GM19043 (cell line): ENCODE data around the gene MAP3K13.
"Not testable (repeated sequence)": the region's sequence is repeated elsewhere in the genome, so short reads cannot be mapped to it uniquely, and the experiment has no call there.

ENCODE experiments used
- ATAC-seq: cut with Tn5 transposase; IDR thresholded peaks from one replicate; pipeline ENCODE4 v1.9.1; 2021; ENCODE audit warnings: low read depth; ENCODE audit not compliant: unreplicated experiment

Gene MAP3K13

DNA sequence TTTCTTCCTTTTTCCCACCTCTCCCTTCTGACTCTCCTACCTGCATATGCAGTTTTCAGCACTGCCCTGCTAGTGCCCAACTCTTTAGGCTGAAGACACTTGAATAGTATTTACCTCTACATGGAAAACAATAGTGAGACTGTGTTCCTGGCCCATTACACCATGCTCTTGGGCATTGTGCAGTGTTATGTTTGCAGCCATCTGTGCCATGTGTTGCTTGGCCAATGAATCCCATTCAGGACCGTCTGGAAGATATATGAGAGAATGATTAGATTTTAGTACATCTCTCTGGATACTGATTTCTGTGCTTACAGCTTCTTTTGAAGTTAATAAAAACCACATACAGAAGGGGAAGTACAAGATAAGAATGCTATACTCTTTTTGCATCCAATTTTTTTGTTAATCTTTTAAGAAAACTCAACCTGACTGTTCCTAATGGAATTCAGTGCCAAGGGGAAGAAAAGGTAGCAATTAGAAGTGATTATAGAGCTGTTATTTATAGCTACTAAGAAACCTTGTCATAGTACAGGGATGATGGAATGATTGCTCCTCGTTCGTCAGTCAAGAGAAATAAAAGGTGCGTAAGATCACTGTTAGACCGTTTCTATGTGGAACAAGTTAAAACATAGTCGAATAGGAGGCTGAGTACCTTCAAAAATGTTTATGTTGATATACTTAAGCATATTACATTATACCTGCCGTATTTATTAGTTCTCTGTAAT, 77.0 kb downstream of the MAP3K13 start:
- ATAC-seq: no peak

DNA sequence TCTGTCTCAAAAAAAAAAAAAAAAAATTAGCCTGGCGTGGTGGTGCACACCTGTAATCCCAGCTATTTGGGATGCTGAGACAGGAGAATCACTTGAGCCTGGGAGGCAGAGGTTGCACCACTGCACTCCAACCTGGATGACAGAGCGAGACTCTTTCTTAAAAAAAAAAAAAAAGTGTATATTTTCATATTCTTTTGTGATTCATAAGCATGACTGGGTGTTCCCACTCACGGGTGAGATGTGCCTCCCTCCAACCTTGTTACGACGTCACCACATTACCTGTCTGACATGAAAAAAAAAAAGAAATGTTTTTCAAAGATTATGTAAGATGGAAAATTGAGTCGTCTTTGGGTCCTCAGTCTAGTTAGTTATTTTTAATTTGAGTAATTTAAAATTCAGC, 79.1 kb downstream of the MAP3K13 start:
- ATAC-seq: no peak

DNA sequence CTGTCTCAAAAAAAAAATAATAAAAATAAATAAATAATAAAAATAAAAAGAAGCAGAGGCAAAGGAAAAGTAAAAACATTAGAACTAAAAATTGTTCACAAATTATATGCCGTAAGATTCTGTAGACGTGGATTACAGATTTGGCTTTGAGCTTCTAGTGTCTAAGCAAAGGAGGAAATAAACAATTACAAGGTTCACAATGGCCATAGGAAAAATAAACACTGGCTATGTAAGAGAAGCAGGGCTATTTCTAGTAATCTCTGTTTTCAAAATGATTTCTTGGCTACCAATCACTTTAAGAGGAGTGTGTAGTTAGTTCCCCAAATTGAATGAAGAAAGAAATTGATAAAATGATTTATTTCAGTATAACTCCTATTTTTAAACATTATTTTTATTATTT, 81.4 kb downstream of the MAP3K13 start:
- ATAC-seq: no peak

DNA sequence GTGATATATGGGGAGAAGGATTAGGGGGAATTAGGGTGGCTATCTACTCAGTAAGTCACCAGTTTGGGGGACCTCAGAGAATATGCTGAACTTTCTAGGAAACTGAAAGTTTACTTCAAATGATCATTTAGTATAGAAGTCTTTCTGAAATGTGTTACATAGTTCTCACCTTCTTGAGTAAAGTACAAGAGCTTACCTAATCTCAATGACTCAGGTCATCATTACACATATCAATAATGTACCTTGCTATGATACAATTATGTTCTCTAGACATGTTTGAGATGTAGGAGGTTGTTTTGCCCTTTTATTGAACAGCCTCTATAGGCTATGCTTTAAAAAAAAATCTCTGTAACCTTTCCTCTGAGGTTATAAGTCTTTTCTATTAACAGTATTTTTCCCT, 85.2 kb downstream of the MAP3K13 start:
- no peak for ATAC-seq

DNA sequence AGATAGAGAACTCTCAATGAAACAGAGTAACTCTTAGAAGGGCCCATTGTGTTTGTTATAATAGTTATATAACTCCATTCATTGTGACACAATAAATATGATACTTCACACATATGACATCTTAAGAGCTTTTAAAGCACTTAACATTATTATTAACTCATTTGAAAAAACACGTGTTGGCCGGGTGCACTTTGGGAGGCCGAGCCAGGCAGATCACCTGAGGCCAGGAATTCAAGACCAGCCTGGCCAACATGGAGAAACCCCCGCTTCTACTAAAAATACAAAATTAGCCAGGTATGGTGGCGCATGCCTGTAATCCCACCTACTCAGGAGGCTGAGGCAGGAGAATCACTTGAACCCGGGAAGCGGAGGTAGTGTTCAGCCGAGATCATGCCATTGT, 88.5 kb downstream of the MAP3K13 start:
- not testable (repeated sequence) for ATAC-seq

DNA sequence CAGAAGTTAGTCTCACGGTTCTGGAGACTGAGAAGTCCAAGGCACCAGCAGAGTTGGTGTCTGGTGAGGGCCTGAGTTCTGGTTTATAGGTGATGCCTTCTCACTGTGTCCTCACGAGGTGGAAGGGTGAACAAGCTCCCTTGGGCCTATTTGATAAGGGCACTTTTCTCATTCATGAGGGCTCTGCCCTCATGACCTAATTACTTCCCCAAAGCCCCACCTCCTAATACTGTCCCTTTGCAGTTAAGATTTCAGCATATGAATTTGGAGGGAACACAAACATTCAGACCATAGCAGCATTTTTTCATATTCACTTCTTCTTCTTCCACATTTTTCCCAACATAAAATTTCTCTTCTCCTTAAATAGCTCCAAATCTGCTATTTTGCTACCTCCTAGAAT, 94.4 kb downstream of the MAP3K13 start:
- no peak for ATAC-seq

DNA sequence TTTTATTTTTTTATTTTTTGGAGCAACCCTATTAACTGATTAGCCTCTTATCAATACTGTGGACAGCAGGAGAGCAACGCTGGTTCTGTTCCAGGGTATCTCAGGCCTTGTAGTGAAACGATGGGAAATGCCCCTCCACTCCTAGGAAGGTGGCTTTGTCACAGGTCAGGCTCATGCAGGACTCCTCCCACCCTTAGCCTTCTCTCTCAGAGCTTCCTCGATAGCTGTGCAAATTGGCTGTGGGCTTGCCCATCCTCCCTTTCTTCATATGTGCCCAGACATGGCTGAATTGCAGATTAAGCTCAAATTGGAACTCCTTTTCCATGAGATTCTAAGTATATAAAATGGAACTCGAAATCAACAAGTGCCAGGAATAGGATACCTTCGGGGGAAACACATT, 97.4 kb downstream of the MAP3K13 start:
- no peak for ATAC-seq

DNA sequence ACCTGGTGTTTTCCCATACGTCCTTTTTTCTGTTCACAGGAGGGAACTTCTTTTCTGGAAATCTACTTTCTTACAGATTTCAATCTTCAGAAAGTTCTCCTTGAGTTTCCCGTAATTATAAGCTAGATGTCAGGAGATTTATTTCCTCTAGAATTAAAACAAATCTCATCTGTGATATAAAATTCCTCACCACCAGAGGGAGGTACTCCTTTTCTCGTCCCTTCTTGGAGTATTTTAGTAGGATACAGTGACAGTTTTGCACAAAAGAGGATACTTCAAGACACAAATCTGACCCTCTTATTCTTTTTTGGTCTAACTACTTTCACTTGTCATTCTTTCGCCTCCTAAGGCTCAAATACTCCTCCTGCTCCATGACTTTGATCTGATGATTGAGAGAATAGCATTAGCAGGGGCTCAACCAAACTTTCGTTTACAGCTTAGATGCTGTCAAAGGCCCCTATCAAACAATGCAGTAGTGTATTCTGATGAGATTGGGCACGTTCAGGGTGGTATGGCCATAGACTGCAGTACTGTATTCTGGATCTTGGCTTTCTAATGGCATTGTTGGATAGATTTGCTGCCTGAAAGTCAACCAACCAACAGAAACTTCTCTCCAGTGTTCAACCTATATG, 97.9 kb downstream of the MAP3K13 start:
- ATAC-seq: no peak

DNA sequence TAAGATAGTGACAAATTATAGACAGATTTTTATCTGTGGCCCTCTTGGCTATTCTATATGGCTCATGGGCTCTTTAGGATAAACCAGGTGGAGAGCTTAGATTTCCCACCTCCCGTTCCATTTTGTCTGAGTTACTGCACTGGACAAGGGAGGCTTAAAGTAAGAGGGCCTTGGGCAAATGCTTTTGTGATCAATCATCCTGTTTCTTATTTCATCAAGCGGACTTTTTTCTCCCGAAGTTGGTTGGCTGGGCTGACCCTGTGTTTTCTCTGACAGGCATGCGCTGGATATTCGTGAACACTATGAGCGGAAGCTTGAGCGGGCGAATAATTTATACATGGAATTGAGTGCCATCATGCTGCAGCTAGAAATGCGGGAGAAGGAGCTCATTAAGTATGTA, 102.5 kb downstream of the MAP3K13 start:
- no peak for ATAC-seq

DNA sequence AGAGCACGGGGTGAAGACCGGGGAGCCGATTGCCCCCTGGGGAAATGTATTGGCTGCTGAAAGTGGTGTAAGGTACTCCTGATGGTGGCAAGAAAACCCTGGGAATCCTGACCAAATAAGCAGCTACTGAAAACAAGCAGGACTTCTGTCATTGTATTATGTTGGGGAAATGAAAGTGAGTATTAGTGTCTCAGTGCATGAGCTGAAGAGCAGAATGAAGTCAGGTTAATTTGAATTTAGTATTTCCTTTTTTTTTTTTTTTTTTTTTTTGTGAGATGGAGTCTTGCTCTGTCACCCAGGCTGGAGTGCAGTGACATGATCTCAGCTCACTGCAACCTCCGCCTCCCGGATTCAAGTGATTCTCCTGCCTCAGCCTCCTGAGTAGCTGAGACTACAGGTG, 103.2 kb downstream of the MAP3K13 start:
- not testable (repeated sequence) for ATAC-seq

DNA sequence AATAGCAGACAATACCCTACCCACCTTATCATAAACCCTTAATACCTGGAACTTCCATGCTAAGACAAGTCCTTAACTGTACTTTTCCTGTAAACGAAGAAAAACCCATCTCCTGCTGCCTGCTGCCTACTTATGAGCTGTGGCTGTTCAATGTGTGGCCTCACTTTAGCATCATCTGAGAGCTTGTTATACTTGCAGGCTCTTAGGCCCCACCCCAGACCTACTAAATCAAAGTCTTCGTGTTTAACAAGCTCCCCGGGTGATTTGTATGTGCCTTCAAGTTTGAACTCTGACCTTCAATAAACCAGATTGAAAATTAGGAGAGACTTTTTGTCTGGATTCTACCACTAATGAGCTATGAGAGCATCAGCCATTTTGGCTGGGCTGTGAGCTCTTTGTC, 106.6 kb downstream of the MAP3K13 start:
- ATAC-seq: no peak

DNA sequence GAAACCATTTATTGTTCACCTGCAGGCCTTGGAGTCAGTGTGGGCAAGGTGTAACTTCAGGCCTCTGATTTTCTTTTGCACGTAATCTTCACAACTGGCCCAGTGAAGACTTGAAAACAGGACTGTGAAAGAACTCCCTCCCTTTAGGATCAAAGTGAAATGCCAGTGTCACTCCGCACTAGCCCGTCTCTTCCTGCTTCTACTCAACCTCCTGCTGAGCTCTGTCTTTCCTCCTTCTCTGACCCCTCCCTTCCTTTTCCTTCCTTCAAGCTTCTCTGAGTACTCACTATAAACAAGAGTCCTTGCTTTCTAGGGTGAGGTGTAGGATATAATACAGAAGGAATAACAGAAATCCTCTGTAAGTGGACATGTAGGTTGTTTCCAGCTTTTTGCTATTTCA, 107.4 kb downstream of the MAP3K13 start:
- no peak for ATAC-seq

DNA sequence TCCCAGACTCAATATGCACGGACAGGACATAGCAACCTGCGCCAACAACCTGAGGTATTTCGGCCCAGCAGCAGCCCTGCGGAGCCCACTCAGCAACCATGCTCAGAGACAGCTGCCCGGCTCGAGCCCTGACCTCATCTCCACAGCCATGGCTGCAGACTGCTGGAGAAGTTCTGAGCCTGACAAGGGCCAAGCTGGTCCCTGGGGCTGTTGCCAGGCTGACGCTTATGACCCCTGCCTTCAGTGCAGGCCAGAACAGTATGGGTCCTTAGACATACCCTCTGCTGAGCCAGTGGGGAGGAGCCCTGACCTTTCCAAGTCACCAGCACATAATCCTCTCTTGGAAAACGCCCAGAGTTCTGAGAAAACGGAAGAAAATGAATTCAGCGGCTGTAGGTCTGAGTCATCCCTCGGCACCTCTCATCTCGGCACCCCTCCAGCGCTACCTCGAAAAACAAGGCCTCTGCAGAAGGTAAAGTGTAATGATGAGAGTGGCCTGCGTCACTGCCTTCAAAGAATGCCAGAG, 110.4 kb downstream of the MAP3K13 start:
- no peak for ATAC-seq

DNA sequence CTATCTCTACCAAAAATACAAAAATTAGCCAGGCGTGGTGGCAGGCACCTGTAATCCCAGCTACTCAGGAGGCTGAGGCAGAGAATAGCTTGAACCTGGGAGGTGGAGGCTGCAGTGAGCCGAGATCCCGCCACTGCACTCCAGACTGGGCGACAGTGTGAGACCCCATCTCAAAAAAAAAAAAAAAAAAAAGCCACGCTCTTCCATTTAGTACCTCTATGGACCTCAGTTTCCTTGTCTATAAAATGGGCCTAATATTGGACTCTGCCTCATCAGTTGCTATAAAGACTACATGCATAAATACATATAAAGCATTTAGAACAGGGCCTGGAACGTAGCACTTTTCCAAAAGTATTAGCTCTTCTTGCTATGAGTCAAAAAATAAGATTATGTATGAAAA, 112.0 kb downstream of the MAP3K13 start:
- not testable (repeated sequence) for ATAC-seq

DNA sequence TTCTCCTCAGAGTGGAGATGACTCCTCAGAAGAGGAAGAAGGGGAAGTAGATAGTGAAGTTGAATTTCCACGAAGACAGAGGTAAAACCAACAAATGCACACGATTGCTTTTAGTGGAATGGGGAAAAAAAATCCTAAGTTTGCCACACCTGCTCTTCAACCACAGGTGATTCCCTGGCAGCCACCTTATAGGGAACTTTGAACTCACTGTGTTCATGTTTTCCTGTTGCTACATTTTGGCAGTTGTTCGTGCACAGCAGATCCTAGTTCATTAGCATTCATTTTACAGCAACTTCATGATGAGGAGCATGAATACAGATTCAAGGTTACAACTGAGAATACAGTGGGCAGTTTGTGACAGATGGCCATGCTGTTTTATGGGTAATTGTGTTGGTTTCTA, 114.4 kb downstream of the MAP3K13 start:
- no peak for ATAC-seq

DNA sequence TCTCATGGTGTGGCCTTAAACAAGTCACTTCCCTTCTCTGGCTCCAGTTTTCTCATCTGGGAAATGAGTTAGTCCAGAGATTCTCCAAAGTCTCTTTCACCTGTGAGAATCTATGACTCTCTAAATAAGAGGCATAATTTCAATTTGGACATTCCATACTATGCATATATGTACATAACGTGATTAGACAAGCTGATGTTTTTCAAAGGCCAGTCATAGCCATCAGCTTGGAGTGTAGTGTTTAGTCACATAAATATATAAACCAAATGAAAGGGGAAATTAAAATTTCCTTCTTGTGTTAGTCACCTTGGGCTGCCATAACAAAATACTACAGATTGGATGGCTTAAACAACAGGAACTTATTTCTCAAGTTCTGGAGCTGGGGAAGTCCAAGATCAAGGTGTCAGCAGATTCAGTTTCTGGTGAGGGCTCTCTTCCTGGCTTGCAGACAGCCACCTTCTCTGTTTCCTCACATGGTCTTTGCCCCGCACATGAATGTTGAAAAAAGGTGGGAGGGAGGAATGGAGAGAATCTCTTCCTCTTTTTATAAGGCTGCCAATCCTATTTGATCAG, 116.5 kb downstream of the MAP3K13 start:
- no peak for ATAC-seq

DNA sequence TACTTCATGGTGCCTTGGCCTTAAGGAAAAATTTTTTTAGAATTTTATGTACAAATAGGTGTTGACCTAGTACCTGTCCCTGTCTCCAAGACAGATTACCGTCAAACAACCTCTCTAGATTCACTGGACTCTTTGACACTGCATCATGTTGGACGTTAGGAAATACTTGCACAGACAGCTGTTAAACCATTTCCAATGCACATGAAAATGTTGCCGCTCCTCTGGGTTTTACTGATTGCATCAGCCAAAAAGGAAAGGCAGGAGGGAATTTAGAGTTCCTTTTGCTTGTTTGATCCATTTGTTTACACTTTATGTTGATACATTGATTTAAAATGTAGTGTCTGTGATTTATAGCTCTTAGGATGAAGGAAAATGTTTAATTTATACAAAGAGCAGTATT, 121.4 kb downstream of the MAP3K13 start:
- ATAC-seq: no peak

DNA sequence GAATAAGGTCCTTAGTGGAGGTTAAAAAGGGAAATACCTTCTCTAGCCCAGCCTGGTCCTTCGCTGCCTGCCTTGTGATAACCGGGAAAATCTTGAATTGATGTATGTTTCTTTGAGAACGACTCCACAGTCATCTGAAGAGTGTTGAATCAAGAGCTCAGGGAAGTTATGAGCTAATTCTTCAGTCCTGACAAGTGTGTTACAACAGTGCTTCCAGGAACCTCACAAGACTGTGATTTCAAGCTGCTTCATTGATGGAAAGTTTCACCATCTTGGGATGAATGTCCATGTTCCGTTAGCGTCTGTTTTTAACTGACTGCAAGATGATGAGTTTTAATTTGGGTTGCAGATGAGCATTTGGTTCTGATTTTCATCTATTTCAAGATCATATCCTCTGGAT, 123.5 kb downstream of the MAP3K13 start:
- ATAC-seq: no peak

DNA sequence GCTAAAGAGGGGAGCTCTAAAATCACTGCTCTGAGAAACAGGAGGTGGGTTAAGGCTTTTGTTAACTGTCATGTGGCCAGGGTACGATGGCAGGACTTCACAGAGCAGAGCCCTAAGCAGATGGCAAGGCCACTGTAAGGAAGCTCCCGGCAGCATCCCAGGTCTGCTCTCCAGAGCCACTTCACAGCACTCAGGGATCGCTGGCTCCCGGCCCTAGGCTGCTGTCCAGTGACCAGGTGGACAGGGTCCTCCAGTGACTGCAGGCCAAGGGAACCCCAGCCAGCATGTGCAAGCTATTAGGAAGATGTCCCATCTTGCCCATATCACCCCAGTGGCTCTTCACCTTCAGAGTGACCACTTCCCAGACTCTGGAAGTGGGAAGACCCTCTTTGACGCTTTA, 125.5 kb downstream of the MAP3K13 start:
- ATAC-seq: no peak

DNA sequence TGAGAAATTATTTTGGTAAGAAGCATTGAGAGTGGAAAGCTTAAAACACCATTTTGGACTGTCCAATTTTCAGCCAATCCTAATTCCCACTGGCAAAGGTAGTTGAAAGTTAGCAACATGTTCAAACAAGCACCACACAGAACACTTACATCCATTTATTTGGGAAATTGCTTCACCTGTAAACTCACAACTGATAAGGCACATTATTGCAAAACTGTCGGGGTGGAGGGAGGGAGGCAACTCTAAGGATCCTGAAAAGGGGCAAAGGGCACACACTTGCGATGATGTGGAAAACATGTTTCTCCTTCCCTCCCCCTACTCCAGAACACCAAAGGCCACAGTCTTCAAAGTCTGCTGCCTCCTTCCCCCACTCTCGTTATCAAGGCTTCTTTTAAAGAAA, 126.5 kb downstream of the MAP3K13 start:
- ATAC-seq: no peak

DNA sequence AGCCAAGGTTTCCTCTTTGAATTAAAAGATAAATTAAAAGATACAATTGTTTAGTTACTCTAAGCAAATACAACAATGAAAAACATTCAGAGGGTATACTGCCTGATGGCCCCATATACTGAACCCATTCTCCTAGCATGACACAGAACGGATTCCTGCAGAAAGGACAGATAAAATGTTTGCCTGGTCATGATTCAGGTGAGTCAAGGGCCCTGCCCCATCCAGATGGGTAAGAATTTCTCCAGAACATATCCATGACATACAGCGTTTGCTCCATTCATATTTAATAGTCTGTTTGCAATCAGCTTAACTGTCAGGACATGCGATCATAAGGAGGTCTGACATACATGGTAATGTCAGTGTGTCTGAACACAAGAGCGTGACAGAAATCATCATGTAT, 127.3 kb downstream of the MAP3K13 start:
- no peak for ATAC-seq
